ENCODE measurements around the gene CDON. TPM values are rescaled to one million over a fixed set of nuclear protein-coding genes. Genes with fewer than 3 reads are reported as not detected.

The CDON gene
- polyA plus RNA-seq, 3 donors: 0.01 TPM; not detected in 2

DNA sequence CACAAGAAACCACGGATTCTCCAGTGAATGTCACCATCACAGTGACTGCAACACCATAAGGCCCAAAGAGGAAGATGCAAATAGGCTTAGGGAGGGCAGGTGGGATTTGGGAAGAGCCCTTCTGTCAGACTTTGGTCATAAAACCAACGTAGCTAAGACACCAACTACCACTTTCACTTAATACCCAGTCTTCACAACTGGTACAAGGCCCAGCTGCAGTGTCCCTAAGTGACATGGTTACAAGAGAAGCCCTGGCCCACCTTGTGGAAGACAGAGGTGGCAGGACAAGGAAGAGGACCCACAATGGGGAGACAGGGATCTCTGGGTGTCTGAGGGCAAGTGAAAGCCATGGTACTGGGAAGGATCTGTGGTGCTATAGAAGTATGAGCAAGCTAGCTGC lies 106.8 kb downstream of the CDON start:
- no peak overlapping the region for H3K4me3 ChIP-seq (replicated peaks in 1 of 3; ENCODE audit: low read depth in 2 of 3, low read length in 3 of 3)
- no peak overlapping the region for H3K4me2 ChIP-seq (replicated peaks; ENCODE audit: extremely low read depth, low read length, poor library complexity, severe bottlenecking)
- no peaks in the 10 kb centered on the region for H3K36me3 Mint-ChIP-seq
- no peaks in the 10 kb centered on the region for H3K27me3 ChIP-seq (ENCODE audit: control insufficient read depth in 2 of 2, insufficient read depth in 2 of 2, low read length in 2 of 2)
- H3K9me3 ChIP-seq (replicated peaks in 1 of 2; ENCODE audit: control insufficient read depth in 1 of 2, insufficient read depth in 1 of 2, low read length in 2 of 2): no peaks in the 10 kb centered on the region
- TF ChIP-seq, protein P1, sequence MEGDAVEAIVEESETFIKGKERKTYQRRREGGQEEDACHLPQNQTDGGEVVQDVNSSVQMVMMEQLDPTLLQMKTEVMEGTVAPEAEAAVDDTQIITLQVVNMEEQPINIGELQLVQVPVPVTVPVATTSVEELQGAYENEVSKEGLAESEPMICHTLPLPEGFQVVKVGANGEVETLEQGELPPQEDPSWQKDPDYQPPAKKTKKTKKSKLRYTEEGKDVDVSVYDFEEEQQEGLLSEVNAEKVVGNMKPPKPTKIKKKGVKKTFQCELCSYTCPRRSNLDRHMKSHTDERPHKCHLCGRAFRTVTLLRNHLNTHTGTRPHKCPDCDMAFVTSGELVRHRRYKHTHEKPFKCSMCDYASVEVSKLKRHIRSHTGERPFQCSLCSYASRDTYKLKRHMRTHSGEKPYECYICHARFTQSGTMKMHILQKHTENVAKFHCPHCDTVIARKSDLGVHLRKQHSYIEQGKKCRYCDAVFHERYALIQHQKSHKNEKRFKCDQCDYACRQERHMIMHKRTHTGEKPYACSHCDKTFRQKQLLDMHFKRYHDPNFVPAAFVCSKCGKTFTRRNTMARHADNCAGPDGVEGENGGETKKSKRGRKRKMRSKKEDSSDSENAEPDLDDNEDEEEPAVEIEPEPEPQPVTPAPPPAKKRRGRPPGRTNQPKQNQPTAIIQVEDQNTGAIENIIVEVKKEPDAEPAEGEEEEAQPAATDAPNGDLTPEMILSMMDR (IDR thresholded peaks at IDR 0.05): no peak
- no peak overlapping the region for H3K27ac ChIP-seq (ENCODE audit: low read depth in 1 of 2, low read length in 2 of 2)
- no peaks in the 10 kb centered on the region for H3K4me1 ChIP-seq (ENCODE audit: control insufficient read depth in 1 of 2, insufficient read depth in 2 of 2, low read length in 2 of 2)
- no CpG with 5 or more reads among the region's 2 CpGs for WGBS (ENCODE audit: insufficient coverage)
- no peak overlapping the region for H2AFZ ChIP-seq (ENCODE audit: insufficient read depth, low read depth, low read length, poor library complexity, severe bottlenecking)
- DNase-seq: no peak
- no peak overlapping the region for H3K9ac ChIP-seq (ENCODE audit: insufficient read depth, low read length, poor library complexity, severe bottlenecking)
- peaks cover 0 to 2% (median 0%) of the 10 kb centered on the region in 7 donors for H3K9me3 Mint-ChIP-seq
- no peak overlapping the region for H3K4me3 Mint-ChIP-seq
- intact Hi-C loops (cut with micrococcal nuclease): no loop called here
- no peaks in the 10 kb centered on the region for H4K20me1 ChIP-seq (ENCODE audit: insufficient read depth, low read length)
- H3K27me3 Mint-ChIP-seq (ENCODE audit: low read depth in 3 of 3): peaks cover 1 to 7% (median 2%) of the 10 kb centered on the region in 3 donors
- no peaks in the 10 kb centered on the region for H3K36me3 ChIP-seq (replicated peaks in 1 of 2; ENCODE audit: control insufficient read depth in 1 of 2, insufficient read depth in 2 of 2, low read length in 2 of 2)
- H3K79me2 ChIP-seq (ENCODE audit: insufficient read depth, low read length): no peaks in the 10 kb centered on the region
- H3K4me1 Mint-ChIP-seq: no peaks in the 10 kb centered on the region
- no peak overlapping the region for H3K27ac Mint-ChIP-seq

DNA sequence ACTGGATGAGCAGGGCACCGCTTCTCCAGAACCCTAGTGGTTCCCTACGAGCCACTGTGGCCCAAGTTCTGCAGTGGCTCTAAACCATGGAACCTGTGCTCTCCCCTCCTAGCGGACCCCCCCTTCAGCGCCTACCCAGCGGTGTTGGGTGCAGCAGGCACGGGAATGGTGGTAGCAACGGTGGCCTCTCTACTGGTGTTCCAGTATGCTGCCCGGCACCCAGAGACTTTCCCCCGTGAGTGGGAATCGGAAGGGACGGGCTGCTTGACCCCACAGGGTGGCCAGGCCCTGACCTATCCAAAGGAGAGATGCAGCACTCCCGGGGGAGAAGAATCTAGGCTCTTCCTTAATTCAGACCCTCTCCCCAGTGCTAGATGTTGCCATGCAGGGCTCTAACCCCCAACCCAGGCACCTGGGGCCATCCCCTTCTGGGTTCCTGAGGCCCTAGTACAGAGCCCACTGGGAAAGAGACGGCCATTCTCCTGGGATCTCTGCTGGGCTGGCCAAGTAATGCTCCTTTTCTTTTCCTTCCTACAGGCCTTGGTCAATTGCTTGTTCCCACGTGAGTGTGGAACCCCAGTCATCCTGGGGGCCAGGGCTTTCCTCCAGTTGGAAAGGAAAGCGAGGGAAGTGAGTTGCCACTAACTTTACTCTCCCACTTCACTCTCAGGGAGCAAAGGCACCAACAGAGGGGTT lies 107.6 kb downstream of the CDON start:
- TF ChIP-seq, protein P1 (IDR thresholded peaks at IDR 0.05): no peak
- Mint-ChIP-seq H3K9me3 (peaks cover 0 to 2% (median 0%) of the 10 kb centered on the region in 7 donors), H3K27ac (no peak overlapping the region), H3K4me1 (no peaks in the 10 kb centered on the region), H3K36me3 (no peaks in the 10 kb centered on the region), H3K4me3 (no peak overlapping the region), H3K27me3 (ENCODE audit: low read depth in 3 of 3) (peaks cover 2 to 4% (median 3%) of the 10 kb centered on the region in 3 donors)
- no peaks in the 10 kb centered on the region for H3K36me3 ChIP-seq (replicated peaks in 1 of 2; ENCODE audit: control insufficient read depth in 1 of 2, insufficient read depth in 2 of 2, low read length in 2 of 2)
- H3K4me3 ChIP-seq (replicated peaks in 1 of 3; ENCODE audit: low read depth in 2 of 3, low read length in 3 of 3): no peak overlapping the region
- DNase-seq: no peak
- intact Hi-C loops (cut with micrococcal nuclease): no loop called here
- 91% methylated on average over 13 of the region's 15 CpGs for WGBS (ENCODE audit: insufficient coverage)
- H3K9me3 ChIP-seq (replicated peaks in 1 of 2; ENCODE audit: control insufficient read depth in 1 of 2, insufficient read depth in 1 of 2, low read length in 2 of 2): no peaks in the 10 kb centered on the region
- H4K20me1 ChIP-seq (ENCODE audit: insufficient read depth, low read length): no peaks in the 10 kb centered on the region
- H2AFZ ChIP-seq (ENCODE audit: insufficient read depth, low read depth, low read length, poor library complexity, severe bottlenecking): no peak overlapping the region
- no peaks in the 10 kb centered on the region for H3K79me2 ChIP-seq (ENCODE audit: insufficient read depth, low read length)
- no peaks in the 10 kb centered on the region for H3K27me3 ChIP-seq (ENCODE audit: control insufficient read depth in 2 of 2, insufficient read depth in 2 of 2, low read length in 2 of 2)
- no peak overlapping the region for H3K4me2 ChIP-seq (replicated peaks; ENCODE audit: extremely low read depth, low read length, poor library complexity, severe bottlenecking)
- H3K9ac ChIP-seq (ENCODE audit: insufficient read depth, low read length, poor library complexity, severe bottlenecking): no peak overlapping the region
- H3K27ac ChIP-seq (ENCODE audit: low read depth in 1 of 2, low read length in 2 of 2): no peak overlapping the region
- no peaks in the 10 kb centered on the region for H3K4me1 ChIP-seq (ENCODE audit: control insufficient read depth in 1 of 2, insufficient read depth in 2 of 2, low read length in 2 of 2)

All from CD14-positive monocyte (primary cell).